ENCODE measurements around the gene EPB41L2. TPM values are rescaled to one million over a fixed set of nuclear protein-coding genes. Genes with fewer than 3 reads are reported as not detected.
A peak's percentile ranks its signal among the peaks of the same experiment; 100 is the strongest.

The EPB41L2 gene
- total RNA-seq, 1 donor from 2014 or later, result 314 TPM

DNA sequence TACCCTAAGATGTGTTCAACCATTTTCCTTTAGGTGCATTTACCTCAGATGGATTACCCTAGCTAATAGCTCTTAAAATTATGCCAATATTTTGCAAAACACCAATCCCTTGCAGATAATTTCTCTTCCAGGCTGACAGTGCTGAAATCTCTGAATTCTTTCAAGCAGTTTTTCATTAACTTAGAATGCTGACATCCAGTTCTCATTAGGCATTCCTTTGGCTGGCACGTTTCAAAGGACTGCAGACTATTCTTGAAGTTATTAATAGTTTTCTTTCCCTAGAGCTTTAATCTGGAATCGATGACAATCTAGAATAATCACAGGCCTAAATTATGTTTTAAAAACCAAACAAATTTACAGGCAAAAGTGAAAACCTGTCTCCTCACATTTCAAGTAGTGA, 167.5 kb downstream of the EPB41L2 start:
- Mint-ChIP-seq H3K4me3 (ENCODE audit: unreplicated experiment) (no peak overlapping the region), H3K27ac (ENCODE audit: unreplicated experiment) (no peak overlapping the region), H3K27me3 (ENCODE audit: unreplicated experiment) (peaks cover 1% of the 10 kb centered on the region), H3K4me1 (ENCODE audit: unreplicated experiment) (no peaks in the 10 kb centered on the region), H3K9me3 (ENCODE audit: unreplicated experiment) (no peaks in the 10 kb centered on the region), H3K36me3 (ENCODE audit: low read depth, unreplicated experiment) (peaks cover 24% of the 10 kb centered on the region)
- TF ChIP-seq, protein P1, sequence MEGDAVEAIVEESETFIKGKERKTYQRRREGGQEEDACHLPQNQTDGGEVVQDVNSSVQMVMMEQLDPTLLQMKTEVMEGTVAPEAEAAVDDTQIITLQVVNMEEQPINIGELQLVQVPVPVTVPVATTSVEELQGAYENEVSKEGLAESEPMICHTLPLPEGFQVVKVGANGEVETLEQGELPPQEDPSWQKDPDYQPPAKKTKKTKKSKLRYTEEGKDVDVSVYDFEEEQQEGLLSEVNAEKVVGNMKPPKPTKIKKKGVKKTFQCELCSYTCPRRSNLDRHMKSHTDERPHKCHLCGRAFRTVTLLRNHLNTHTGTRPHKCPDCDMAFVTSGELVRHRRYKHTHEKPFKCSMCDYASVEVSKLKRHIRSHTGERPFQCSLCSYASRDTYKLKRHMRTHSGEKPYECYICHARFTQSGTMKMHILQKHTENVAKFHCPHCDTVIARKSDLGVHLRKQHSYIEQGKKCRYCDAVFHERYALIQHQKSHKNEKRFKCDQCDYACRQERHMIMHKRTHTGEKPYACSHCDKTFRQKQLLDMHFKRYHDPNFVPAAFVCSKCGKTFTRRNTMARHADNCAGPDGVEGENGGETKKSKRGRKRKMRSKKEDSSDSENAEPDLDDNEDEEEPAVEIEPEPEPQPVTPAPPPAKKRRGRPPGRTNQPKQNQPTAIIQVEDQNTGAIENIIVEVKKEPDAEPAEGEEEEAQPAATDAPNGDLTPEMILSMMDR (IDR thresholded peaks at IDR 0.05; ENCODE audit: unreplicated experiment), result no peak
- DNase-seq (ENCODE audit: low spot score), result no peak

DNA sequence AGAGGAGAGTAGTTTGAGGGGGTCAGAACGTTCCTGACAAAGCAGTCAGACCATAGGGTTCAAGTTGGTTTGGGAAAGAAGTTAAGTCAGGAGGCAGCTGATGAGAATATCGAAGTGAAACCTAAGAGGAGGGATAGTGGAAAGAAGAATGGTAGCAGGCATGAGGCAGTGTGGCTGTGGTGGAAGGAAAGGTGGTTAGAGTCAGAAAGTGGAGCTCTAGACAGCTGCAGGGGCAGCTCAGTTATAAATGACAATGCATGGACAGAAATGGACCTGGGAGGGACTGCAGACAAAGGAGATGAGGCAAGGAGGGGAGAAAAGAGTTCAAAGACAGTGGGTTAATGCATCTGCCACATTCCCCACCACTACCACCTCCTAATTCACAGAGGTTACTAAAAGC, 169.3 kb downstream of the EPB41L2 start:
- Mint-ChIP-seq H3K27me3 (ENCODE audit: unreplicated experiment) (peaks cover 1% of the 10 kb centered on the region), H3K9me3 (ENCODE audit: unreplicated experiment) (no peaks in the 10 kb centered on the region), H3K27ac (ENCODE audit: unreplicated experiment) (no peak overlapping the region), H3K36me3 (ENCODE audit: low read depth, unreplicated experiment) (peaks cover 21% of the 10 kb centered on the region), H3K4me3 (ENCODE audit: unreplicated experiment) (peak overlapping the region; percentile 33), H3K4me1 (ENCODE audit: unreplicated experiment) (no peaks in the 10 kb centered on the region)
- TF ChIP-seq, protein P1 (IDR thresholded peaks at IDR 0.05; ENCODE audit: unreplicated experiment), result no peak
- DNase-seq (ENCODE audit: low spot score), result no peak

DNA sequence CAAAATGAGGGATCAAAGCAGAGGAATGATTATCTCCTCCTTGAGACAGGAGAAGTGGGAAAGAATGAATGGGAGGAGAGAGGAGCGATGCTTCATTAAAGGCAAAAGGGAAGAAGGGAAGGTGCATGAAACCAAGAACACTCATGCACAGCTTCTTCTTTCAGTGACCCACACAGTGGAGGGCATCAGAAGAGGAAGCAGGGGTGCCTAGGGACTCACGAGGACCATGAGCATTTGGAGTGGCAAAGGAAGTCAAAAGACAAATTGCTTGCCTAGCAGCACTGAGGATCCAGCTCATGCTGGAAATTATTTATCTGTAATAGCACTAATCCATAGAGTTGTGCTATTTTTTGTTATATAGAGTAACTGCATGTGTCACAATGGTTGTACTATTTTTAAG, 169.8 kb downstream of the EPB41L2 start:
- peaks cover 1% of the 10 kb centered on the region for H3K27me3 Mint-ChIP-seq (ENCODE audit: unreplicated experiment)
- H3K36me3 Mint-ChIP-seq (ENCODE audit: low read depth, unreplicated experiment), result peaks cover 21% of the 10 kb centered on the region
- no peak overlapping the region for H3K27ac Mint-ChIP-seq (ENCODE audit: unreplicated experiment)
- peaks cover 3% of the 10 kb centered on the region for H3K4me1 Mint-ChIP-seq (ENCODE audit: unreplicated experiment)
- H3K9me3 Mint-ChIP-seq (ENCODE audit: unreplicated experiment), result no peaks in the 10 kb centered on the region
- TF ChIP-seq, protein P1 (IDR thresholded peaks at IDR 0.05; ENCODE audit: unreplicated experiment), result no peak
- no peak for DNase-seq (ENCODE audit: low spot score)
- peak overlapping the region; percentile 33 for H3K4me3 Mint-ChIP-seq (ENCODE audit: unreplicated experiment)

DNA sequence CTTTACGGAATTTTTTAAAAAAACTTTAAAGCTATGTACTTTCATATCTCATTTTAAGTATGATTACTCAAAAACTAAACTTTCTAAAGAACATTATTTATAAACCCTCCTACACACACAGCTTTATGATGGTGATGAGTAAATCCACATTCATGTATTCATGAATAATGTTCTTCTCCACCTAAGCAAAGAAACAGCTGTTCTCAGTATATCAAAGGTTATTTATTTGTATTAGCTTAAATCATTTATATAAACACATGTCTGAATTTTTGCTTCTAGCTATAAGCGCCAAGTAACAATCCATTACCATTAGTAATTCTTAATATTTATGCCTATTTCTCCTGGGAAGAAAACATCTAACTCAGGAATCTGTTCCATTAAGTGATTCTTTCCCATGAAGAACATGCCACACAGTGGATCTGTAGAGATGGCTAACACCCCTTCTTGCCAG, 172.5 kb downstream of the EPB41L2 start:
- Mint-ChIP-seq H3K4me1 (ENCODE audit: unreplicated experiment) (peaks cover 14% of the 10 kb centered on the region), H3K27me3 (ENCODE audit: unreplicated experiment) (peaks cover 5% of the 10 kb centered on the region), H3K4me3 (ENCODE audit: unreplicated experiment) (no peak overlapping the region), H3K36me3 (ENCODE audit: low read depth, unreplicated experiment) (peaks cover 20% of the 10 kb centered on the region), H3K27ac (ENCODE audit: unreplicated experiment) (no peak overlapping the region), H3K9me3 (ENCODE audit: unreplicated experiment) (no peaks in the 10 kb centered on the region)
- TF ChIP-seq, protein P1 (IDR thresholded peaks at IDR 0.05; ENCODE audit: unreplicated experiment), result no peak
- DNase-seq (ENCODE audit: low spot score), result no peak

DNA sequence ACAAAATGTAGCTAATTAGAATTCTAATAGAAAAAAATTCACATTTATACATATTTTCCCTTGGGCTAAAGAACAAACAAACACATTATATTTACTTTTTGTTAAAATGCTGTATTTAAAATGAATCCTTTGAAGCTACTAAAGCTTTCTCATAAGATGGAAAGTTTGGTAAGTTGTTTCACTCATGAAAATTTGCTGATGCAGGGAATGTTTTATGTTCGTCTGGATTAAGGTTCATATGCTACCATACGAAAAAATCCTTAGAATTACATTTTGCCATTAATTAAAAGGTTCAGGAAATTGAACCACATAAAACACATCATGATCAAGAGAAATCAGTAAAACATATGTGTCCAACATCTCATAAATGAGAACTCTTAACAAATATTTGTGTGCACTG, 173.6 kb downstream of the EPB41L2 start:
- DNase-seq (ENCODE audit: low spot score), result no peak
- TF ChIP-seq, protein P1 (IDR thresholded peaks at IDR 0.05; ENCODE audit: unreplicated experiment), result no peak

More for the DNA sequence above, 173.6 kb downstream of the EPB41L2 start:
- peaks cover 14% of the 10 kb centered on the region for H3K4me1 Mint-ChIP-seq (ENCODE audit: unreplicated experiment)
- peaks cover 22% of the 10 kb centered on the region for H3K36me3 Mint-ChIP-seq (ENCODE audit: low read depth, unreplicated experiment)
- peaks cover 5% of the 10 kb centered on the region for H3K27me3 Mint-ChIP-seq (ENCODE audit: unreplicated experiment)
- no peak overlapping the region for H3K27ac Mint-ChIP-seq (ENCODE audit: unreplicated experiment)
- no peak overlapping the region for H3K4me3 Mint-ChIP-seq (ENCODE audit: unreplicated experiment)
- no peaks in the 10 kb centered on the region for H3K9me3 Mint-ChIP-seq (ENCODE audit: unreplicated experiment)

Measured in endothelial cell (in vitro differentiated cells).